Heart left ventricle (tissue), 16 donors: Measurements from ENCODE around the gene CSRP1. TPM values are rescaled to one million over a fixed set of nuclear protein-coding genes. Genes with fewer than 3 reads are reported as not detected.

ENCODE experiments used
- ATAC-seq, 4 donors: fragments of 200-7000 bp; cut with Tn5 transposase; one replicate each; pipeline ENCODE4 v1.9.1; 2020 to 2022; ENCODE audit warnings: moderate library complexity in 4 of 4, mild to moderate bottlenecking in 3 of 4, moderate number of reproducible peaks in 1 of 4
- DNase-seq, 5 donors: peaks; one replicate each; pipeline ENCODE4 v3.0.0-alpha.2; 2020
- H3K27ac ChIP-seq, 12 donors: fragments of 200-600 bp; sonication (generic) in 4 of 12; one replicate each; pipeline versions ENCODE4 v1.5.0 to v1.8.0; 2016 to 2022; ENCODE audit warnings: mild to moderate bottlenecking in 2 of 12
- H3K27me3 ChIP-seq, 9 donors: fragments of 200-600 bp; sonication (generic) in 2 of 9; one replicate each; pipeline versions ENCODE4 v1.5.1 to v1.8.0; 2016 to 2022; ENCODE audit warnings: mild to moderate bottlenecking in 3 of 9
- H3K36me3 ChIP-seq, 9 donors: fragments of 200-600 bp; sonication (generic) in 2 of 9; one replicate each; pipeline versions ENCODE4 v1.5.0 to v1.8.0; 2018 to 2022; ENCODE audit warnings: mild to moderate bottlenecking in 2 of 9
- H3K4me1 ChIP-seq, 12 donors: fragments of 200-600 bp; sonication (generic) in 4 of 12; one replicate each; pipeline versions ENCODE4 v1.5.0 to v1.8.0; 2016 to 2022; ENCODE audit warnings: mild to moderate bottlenecking in 3 of 12
- H3K4me3 ChIP-seq, 12 donors: fragments of 200-600 bp; sonication (generic) in 4 of 12; one replicate each; pipeline versions ENCODE4 v1.5.0 to v1.8.0; 2017 to 2022; ENCODE audit warnings: mild to moderate bottlenecking in 9 of 12, moderate library complexity in 4 of 12
- H3K9me3 ChIP-seq, 12 donors: fragments of 200-600 bp; sonication (generic) in 4 of 12; one replicate each; pipeline versions ENCODE4 v1.5.0 to v1.8.0; 2016 to 2022; ENCODE audit warnings: mild to moderate bottlenecking in 1 of 12
- POLR2A ChIP-seq, 2 donors: fragments of 450-650 bp; IDR thresholded peaks; one replicate each; pipeline ENCODE4 v1.6.1; 2017; ENCODE audit warnings: antibody characterized with exemption in 2 of 2, mild to moderate bottlenecking in 2 of 2, moderate library complexity in 2 of 2
- WGBS, 4 donors: extraction: QIAGEN DNeasy Blood & Tissue Kit in 2 of 4; methylation state at CpG; one replicate each; pipeline versions ENCODE4 v1.1.5 to v1.1.7; 2013 to 2018; 5-methylcytosine and 5-hydroxymethylcytosine counted together
- intact Hi-C, 10 donors: fragments of 100-400 bp; cut with DNase I; formaldehyde crosslinking; loops; one replicate each; pipeline versions ENCODE4 v1.11.1 to v1.14.2; 2022
- polyA plus RNA-seq, 2 donors: library from polyadenylated mRNA; stranded (reverse); fragments of 200-250 nt; gene quantifications; one replicate each; pipeline ENCODE4 v1.2.3, GENCODE V29; 2013
- total RNA-seq, 9 donors: library from RNA; depleted of rRNA in 2 of 9; stranded (reverse); fragments of >200 nt in 2 of 9; fragmentation: NEBNext Ultra II Directional in 3 of 9; extraction: Animal tissue kit (Norgen Biotek cat#: 25700) in 3 of 9; gene quantifications; one replicate each; pipeline versions ENCODE4 v1.1.0 to v1.2.4, GENCODE V29; 2016 to 2023
- TF ChIP-seq, protein P1 (sequence below), 12 donors: fragments of 200-600 bp; sonication (generic) in 4 of 12; IDR thresholded peaks; one replicate each; pipeline versions ENCODE4 v1.5.0 to v1.8.0; 2018 to 2022; ENCODE audit warnings: antibody characterized with exemption in 12 of 12, mild to moderate bottlenecking in 5 of 12
- donor health status: ischemic (EF 13 %, LVEDD 7.1; RV severe dilation, severe dysfunction).
- donor health status: healthy with polysubstance abuse.
- donor health status: DM: no; HTN: yes; CAD: no.
- donor health status: DM: no; HTN: no; CAD: no.
- donor health status: ischemic (EF 25% LVEDD 6.9; RV normal size, moderate dysfunction).
- donor health status: ischemic (EF 25% LVEDD 5.7; RV mildly dilated, moderate dysfunction).
- donor health status: healthy.
- donor health status: DM: yes; HTN: yes; CAD: no.
- donor health status: ischemic (EF 35%, LVEDD 5.7; RV mildly dilated, moderate dysfunction).
- donor health status: nonischemic (EF 11% LVEDD 7.7; RV severe dilation, severe dysfunction).
- donor health status: DM: yes; HTN: yes; CAD: no.
- donor health status: PGD.
- donor health status: ischemic (EF 29% LVEDD 5.4; RV normal size, mild dysfunction).
- donor health status: nonischemic (EF 23%, LVEDD 6.1; RV moderate dilation, normal function).

Gene CSRP1
- total and polyA plus RNA-seq, 11 donors = 35.8 to 325 (median 78.6) TPM

DNA sequence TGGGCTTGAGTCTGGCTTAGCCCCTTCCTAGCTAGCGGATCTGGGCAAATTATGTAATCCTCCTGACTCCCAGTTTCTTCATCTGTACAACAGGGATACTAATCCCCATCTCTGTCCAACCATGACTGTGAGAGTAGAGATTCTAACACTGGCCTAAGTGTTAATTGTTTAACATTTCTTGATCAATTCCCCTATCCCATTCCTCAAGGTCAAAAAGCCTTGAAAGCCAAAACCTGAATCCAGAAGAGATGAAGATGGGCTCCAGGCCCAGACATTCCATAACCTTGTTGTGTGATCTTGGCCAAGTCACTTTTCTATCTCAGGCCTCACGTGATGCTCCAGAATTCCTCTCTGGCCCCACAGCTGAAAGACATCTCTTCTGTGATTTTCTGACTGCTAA is 19.2 kb downstream of the CSRP1 start:
- ATAC-seq = no peak

GRCh38 chr1:201486187-201486586 is 20.7 kb downstream of the CSRP1 start:
- Histone ChIP-seq H3K27ac (peak overlapping the region in 4 of 12 donors; percentile 1 to 98 (median 30)), H3K27me3 (peaks cover 0 to 6% (median 0%) of the 10 kb centered on the region in 9 donors), H3K9me3 (no peaks in the 10 kb centered on the region), H3K4me1 (peaks cover 3 to 58% (median 40%) of the 10 kb centered on the region in 12 donors), H3K36me3 (peaks cover 0 to 73% (median 61%) of the 10 kb centered on the region in 9 donors), H3K4me3 (no peak overlapping the region)
- TF ChIP-seq POLR2A (IDR thresholded peaks at IDR 0.05) = no peak
- TF ChIP-seq, protein P1, sequence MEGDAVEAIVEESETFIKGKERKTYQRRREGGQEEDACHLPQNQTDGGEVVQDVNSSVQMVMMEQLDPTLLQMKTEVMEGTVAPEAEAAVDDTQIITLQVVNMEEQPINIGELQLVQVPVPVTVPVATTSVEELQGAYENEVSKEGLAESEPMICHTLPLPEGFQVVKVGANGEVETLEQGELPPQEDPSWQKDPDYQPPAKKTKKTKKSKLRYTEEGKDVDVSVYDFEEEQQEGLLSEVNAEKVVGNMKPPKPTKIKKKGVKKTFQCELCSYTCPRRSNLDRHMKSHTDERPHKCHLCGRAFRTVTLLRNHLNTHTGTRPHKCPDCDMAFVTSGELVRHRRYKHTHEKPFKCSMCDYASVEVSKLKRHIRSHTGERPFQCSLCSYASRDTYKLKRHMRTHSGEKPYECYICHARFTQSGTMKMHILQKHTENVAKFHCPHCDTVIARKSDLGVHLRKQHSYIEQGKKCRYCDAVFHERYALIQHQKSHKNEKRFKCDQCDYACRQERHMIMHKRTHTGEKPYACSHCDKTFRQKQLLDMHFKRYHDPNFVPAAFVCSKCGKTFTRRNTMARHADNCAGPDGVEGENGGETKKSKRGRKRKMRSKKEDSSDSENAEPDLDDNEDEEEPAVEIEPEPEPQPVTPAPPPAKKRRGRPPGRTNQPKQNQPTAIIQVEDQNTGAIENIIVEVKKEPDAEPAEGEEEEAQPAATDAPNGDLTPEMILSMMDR (IDR thresholded peaks at IDR 0.05) = no peak
- no peak for DNase-seq
- WGBS, 4 donors = 33 to 59% (median 44%) methylated on average over 3 of the region's 3 CpGs
- no peak for ATAC-seq
- intact Hi-C loops = no loop called here

More for the DNA sequence above, 19.2 kb downstream of the CSRP1 start:
- WGBS, 4 donors = 71 to 84% (median 74%) methylated on average over 2 of the region's 2 CpGs
- Histone ChIP-seq H3K4me1 (peaks cover 3 to 61% (median 44%) of the 10 kb centered on the region in 12 donors), H3K27me3 (no peaks in the 10 kb centered on the region), H3K36me3 (peaks cover 0 to 83% (median 64%) of the 10 kb centered on the region in 9 donors), H3K4me3 (no peak overlapping the region), H3K9me3 (no peaks in the 10 kb centered on the region), H3K27ac (peak overlapping the region in 1 of 12 donors; percentile 98)
- intact Hi-C loops = no loop called here
- no peak for DNase-seq
- TF ChIP-seq, protein P1 (IDR thresholded peaks at IDR 0.05) = no peak
- no peak for TF ChIP-seq POLR2A (IDR thresholded peaks at IDR 0.05)

GRCh38 chr1:201485184-201485774 is 21.6 kb downstream of the CSRP1 start:
- no peaks in the 10 kb centered on the region for H3K9me3 ChIP-seq
- H3K4me1 ChIP-seq = peaks cover 5 to 54% (median 40%) of the 10 kb centered on the region in 12 donors
- WGBS, 4 donors = 91 to 100% (median 96%) methylated on average over 3 to 4 of the region's 4 CpGs
- intact Hi-C loops = no loop called here
- ATAC-seq (no peak), DNase-seq (no peak)
- no peak overlapping the region for H3K4me3 ChIP-seq
- peaks cover 0 to 70% (median 61%) of the 10 kb centered on the region in 9 donors for H3K36me3 ChIP-seq
- peak overlapping the region in 2 of 12 donors; percentile 1 to 98 for H3K27ac ChIP-seq
- TF ChIP-seq, protein P1 (IDR thresholded peaks at IDR 0.05) = no peak
- TF ChIP-seq POLR2A (IDR thresholded peaks at IDR 0.05) = no peak
- peaks cover 0 to 6% (median 0%) of the 10 kb centered on the region in 9 donors for H3K27me3 ChIP-seq

- ATAC-seq (no peak), DNase-seq (no peak)
- Histone ChIP-seq H3K27me3 (peaks cover 0 to 6% (median 0%) of the 10 kb centered on the region in 9 donors), H3K9me3 (no peaks in the 10 kb centered on the region), H3K36me3 (peaks cover 0 to 52% (median 45%) of the 10 kb centered on the region in 9 donors), H3K4me3 (no peak overlapping the region), H3K4me1 (peaks cover 5 to 48% (median 32%) of the 10 kb centered on the region in 12 donors), H3K27ac (peak overlapping the region in 1 of 12 donors; percentile 98)
- intact Hi-C loops = loop anchor here in 4 of 10 donors (2.0 to 5.0 kb wide), 2 partner anchors 29 to 36 kb away; no protein-coding TSS in a partner anchor
- TF ChIP-seq, protein P1 (IDR thresholded peaks at IDR 0.05) = no peak
- TF ChIP-seq POLR2A (IDR thresholded peaks at IDR 0.05) = no peak
- 86 to 94% (median 90%) methylated on average over 4 of the region's 4 CpGs for WGBS, 4 donors
These were observed 23.5 kb downstream of the CSRP1 start for GRCh38 chr1:201483373-201483949.
